ENCODE results near the gene NAALADL2.

NAALADL2 gene

GRCh38 chr3:175447521-175447920, 588.4 kb downstream of the NAALADL2 start:
- no peak overlapping the region for H3K9ac ChIP-seq (ENCODE audit: low read length)
- H3K4me3 ChIP-seq (ENCODE audit: low read depth, low read length, poor library complexity, severe bottlenecking) = no peak overlapping the region
- no peaks in the 10 kb centered on the region for H4K20me1 ChIP-seq (ENCODE audit: insufficient read depth, low read length)
- no peak overlapping the region for H3K27ac ChIP-seq (ENCODE audit: low read depth, low read length, poor library complexity, severe bottlenecking)
- no peaks in the 10 kb centered on the region for H3K27me3 ChIP-seq (ENCODE audit: insufficient read depth, low read length)
- no peaks in the 10 kb centered on the region for H3K9me3 ChIP-seq (ENCODE audit: low read length)
- TF ChIP-seq EZH2 (IDR thresholded peaks at IDR 0.05; ENCODE audit: borderline replicate concordance, low read length) (no peak), CTCF (IDR thresholded peaks at IDR 0.05; ENCODE audit: low read length) (no peak)
- no peak overlapping the region for H3K4me2 ChIP-seq (ENCODE audit: low read length)
- no peaks in the 10 kb centered on the region for H3K36me3 ChIP-seq (ENCODE audit: insufficient read depth, low read length)
- H3K79me2 ChIP-seq (ENCODE audit: insufficient read depth, low read length) = no peaks in the 10 kb centered on the region
- no peaks in the 10 kb centered on the region for H3K4me1 ChIP-seq (ENCODE audit: insufficient read depth, low read length, severe bottlenecking)
- no peak overlapping the region for H2AFZ ChIP-seq (ENCODE audit: low read length)
- H3K9me2 ChIP-seq (ENCODE audit: low read depth, low read length) = no peaks in the 10 kb centered on the region
- no peaks in the 10 kb centered on the region for H3F3A ChIP-seq (ENCODE audit: insufficient read depth, low read length)

GRCh38 chr3:175453361-175453760, 594.2 kb downstream of the NAALADL2 start:
- Histone ChIP-seq H3K9ac (ENCODE audit: low read length) (no peak overlapping the region), H3K27me3 (ENCODE audit: insufficient read depth, low read length) (no peaks in the 10 kb centered on the region), H3K36me3 (ENCODE audit: insufficient read depth, low read length) (no peaks in the 10 kb centered on the region), H3K79me2 (ENCODE audit: insufficient read depth, low read length) (no peaks in the 10 kb centered on the region), H3K4me1 (ENCODE audit: insufficient read depth, low read length, severe bottlenecking) (no peaks in the 10 kb centered on the region), H3K4me2 (ENCODE audit: low read length) (no peak overlapping the region), H3K27ac (ENCODE audit: low read depth, low read length, poor library complexity, severe bottlenecking) (no peak overlapping the region), H3K9me2 (ENCODE audit: low read depth, low read length) (no peaks in the 10 kb centered on the region), H3K9me3 (ENCODE audit: low read length) (no peaks in the 10 kb centered on the region), H4K20me1 (ENCODE audit: insufficient read depth, low read length) (no peaks in the 10 kb centered on the region), H3K4me3 (ENCODE audit: low read depth, low read length, poor library complexity, severe bottlenecking) (no peak overlapping the region), H2AFZ (ENCODE audit: low read length) (no peak overlapping the region), H3F3A (ENCODE audit: insufficient read depth, low read length) (no peaks in the 10 kb centered on the region)
- TF ChIP-seq CTCF (IDR thresholded peaks at IDR 0.05; ENCODE audit: low read length) (no peak), EZH2 (IDR thresholded peaks at IDR 0.05; ENCODE audit: borderline replicate concordance, low read length) (no peak)

GRCh38 chr3:175456466-175456865, 597.3 kb downstream of the NAALADL2 start:
- Histone ChIP-seq H3K27ac (ENCODE audit: low read depth, low read length, poor library complexity, severe bottlenecking) (no peak overlapping the region), H3K9me3 (ENCODE audit: low read length) (no peaks in the 10 kb centered on the region), H3K79me2 (ENCODE audit: insufficient read depth, low read length) (no peaks in the 10 kb centered on the region), H2AFZ (ENCODE audit: low read length) (no peak overlapping the region), H3K9ac (ENCODE audit: low read length) (no peak overlapping the region), H3K9me2 (ENCODE audit: low read depth, low read length) (no peaks in the 10 kb centered on the region), H3K4me1 (ENCODE audit: insufficient read depth, low read length, severe bottlenecking) (no peaks in the 10 kb centered on the region), H3K4me2 (ENCODE audit: low read length) (no peak overlapping the region), H3F3A (ENCODE audit: insufficient read depth, low read length) (no peaks in the 10 kb centered on the region), H3K27me3 (ENCODE audit: insufficient read depth, low read length) (no peaks in the 10 kb centered on the region), H4K20me1 (ENCODE audit: insufficient read depth, low read length) (no peaks in the 10 kb centered on the region), H3K36me3 (ENCODE audit: insufficient read depth, low read length) (no peaks in the 10 kb centered on the region), H3K4me3 (ENCODE audit: low read depth, low read length, poor library complexity, severe bottlenecking) (no peak overlapping the region)
- TF ChIP-seq CTCF (IDR thresholded peaks at IDR 0.05; ENCODE audit: low read length) (no peak), EZH2 (IDR thresholded peaks at IDR 0.05; ENCODE audit: borderline replicate concordance, low read length) (no peak)

Data from OCI-LY1 (cell line).